Measurements from ENCODE around the gene RASSF5. TPM values are rescaled to one million over a fixed set of nuclear protein-coding genes. Genes with fewer than 3 reads are reported as not detected.

RASSF5 gene
- total and polyA plus RNA-seq, 9 of the 15 experiments (the other 6 are each of a cell fraction or from before 2014, with no cell fraction given) = 6.1 to 41.0 (median 25.2) TPM

- no peak for TF ChIP-seq MXD1 (CRISPR knock-in tag; IDR thresholded peaks at IDR 0.05; ENCODE audit: borderline replicate concordance, poor library complexity, severe bottlenecking)
- TF ChIP-seq NONO (IDR thresholded peaks at IDR 0.05; ENCODE audit: low read depth in 2 of 2, low read length in 1 of 2) = no peak
- no peak for TF ChIP-seq ELF1 (tag; IDR thresholded peaks at IDR 0.05)
- no peak for TF ChIP-seq SMARCE1 (IDR thresholded peaks at IDR 0.05)
- TF ChIP-seq HMG20A (CRISPR knock-in tag; conservative IDR thresholded peaks at IDR 0.05) = no peak
- no peak for TF ChIP-seq SLC30A9 (CRISPR knock-in tag; IDR thresholded peaks at IDR 0.05)
- TF ChIP-seq ZFP1 (CRISPR knock-in tag; IDR thresholded peaks at IDR 0.05) = no peak
- TF ChIP-seq RAD21 (CRISPR knock-in tag; conservative IDR thresholded peaks at IDR 0.05 in 1 of 2, IDR thresholded peaks at IDR 0.05 in 1 of 2) = no peak
- TF ChIP-seq TCF15 (CRISPR knock-in tag; IDR thresholded peaks at IDR 0.05) = no peak
- TF ChIP-seq ZNF253 (CRISPR knock-in tag; conservative IDR thresholded peaks at IDR 0.05) = no peak
- no peak for TF ChIP-seq EZH2 (IDR thresholded peaks at IDR 0.05; ENCODE audit: borderline replicate concordance, low read depth, low read length)
- no peak for TF ChIP-seq HOMEZ (CRISPR knock-in tag; IDR thresholded peaks at IDR 0.05)
- no peak for TF ChIP-seq NFYB (IDR thresholded peaks at IDR 0.05; ENCODE audit: extremely low read depth, insufficient read length)
These were observed 71.6 kb downstream of the RASSF5 start (continued) for GRCh38 chr1:206578978-206579374.

Measured in K562 (cell line).